Urothelium cell line (cell line): ENCODE data around the gene UTS2B.

Experiments
- DNase-seq: peaks from one replicate; pipeline ENCODE4 v3.0.0; 2011; ENCODE audit warnings: low spot score, mixed read lengths
- FAIRE-seq: peaks from 2 replicates; lab custom pipeline; 2011; peaks lifted over from hg19 to GRCh38; lab: Jason Lieb, UNC

The UTS2B gene, protein sequence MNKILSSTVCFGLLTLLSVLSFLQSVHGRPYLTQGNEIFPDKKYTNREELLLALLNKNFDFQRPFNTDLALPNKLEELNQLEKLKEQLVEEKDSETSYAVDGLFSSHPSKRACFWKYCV

GRCh38 chr3:191329654-191330529 lies at the start of gene UTS2B:
TSS of gene UTS2B (minus strand) at chr3:191330526. CDS start at chr3:191282189, 48,337 bp downstream.
- DNase-seq (peak; percentile 41), FAIRE-seq (no peak)

- DNase-seq (no peak), FAIRE-seq (no peak)
Measured at GRCh38 chr3:191380001-191380400, 49.7 kb upstream of the UTS2B start.

DNA sequence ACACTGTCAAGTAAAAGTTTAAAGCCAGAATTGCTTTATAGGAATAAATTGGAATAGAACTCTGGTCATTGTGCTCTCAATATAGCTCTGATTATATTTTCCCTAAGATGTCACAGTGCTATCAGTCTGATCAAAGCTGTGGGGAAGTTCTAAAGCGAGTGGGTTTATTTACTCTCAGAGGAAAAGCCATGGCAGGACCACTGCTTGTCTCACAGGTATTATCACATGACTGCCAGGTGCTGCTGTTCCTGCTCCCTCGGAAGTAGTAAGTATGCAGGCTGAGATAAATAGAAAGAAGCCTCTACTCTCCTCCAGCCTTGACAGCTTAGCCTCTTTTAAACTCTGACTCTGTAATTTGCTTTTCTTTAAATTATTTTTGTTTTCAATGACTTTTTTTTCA lies 49.1 kb upstream of the UTS2B start:
- no peak for DNase-seq
- FAIRE-seq = no peak

DNA sequence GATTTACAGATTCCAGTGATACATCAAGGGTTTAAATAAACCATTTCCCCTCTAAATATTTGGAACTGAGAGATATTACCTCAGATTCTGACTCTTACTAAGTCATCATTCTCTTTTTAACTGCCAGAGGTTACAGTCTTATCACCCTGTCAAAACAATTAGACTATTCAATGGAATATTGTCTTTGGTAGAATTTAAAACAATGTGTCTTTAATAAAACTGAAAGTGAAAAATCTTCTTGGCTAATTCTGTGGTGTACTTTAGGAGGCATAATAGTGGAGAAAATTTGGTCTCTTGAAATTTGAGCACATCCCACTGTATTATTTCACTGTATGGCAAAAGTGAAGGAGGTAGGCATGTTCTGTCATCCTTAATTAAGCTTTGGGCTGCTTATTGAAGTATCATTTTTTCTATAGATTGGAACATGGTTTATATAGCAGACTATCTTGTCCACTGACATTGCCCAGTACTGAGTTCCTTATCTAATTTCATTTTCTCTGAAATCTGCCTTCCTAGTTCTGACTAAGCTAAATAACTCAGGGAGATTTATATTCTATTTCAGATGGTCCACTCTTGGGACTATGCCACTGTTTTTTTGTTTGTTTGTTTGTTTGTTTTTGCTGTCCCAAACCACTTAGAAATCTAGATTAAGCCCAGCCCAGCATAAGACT lies 48.0 kb upstream of the UTS2B start:
- no peak for DNase-seq
- FAIRE-seq = no peak

DNA sequence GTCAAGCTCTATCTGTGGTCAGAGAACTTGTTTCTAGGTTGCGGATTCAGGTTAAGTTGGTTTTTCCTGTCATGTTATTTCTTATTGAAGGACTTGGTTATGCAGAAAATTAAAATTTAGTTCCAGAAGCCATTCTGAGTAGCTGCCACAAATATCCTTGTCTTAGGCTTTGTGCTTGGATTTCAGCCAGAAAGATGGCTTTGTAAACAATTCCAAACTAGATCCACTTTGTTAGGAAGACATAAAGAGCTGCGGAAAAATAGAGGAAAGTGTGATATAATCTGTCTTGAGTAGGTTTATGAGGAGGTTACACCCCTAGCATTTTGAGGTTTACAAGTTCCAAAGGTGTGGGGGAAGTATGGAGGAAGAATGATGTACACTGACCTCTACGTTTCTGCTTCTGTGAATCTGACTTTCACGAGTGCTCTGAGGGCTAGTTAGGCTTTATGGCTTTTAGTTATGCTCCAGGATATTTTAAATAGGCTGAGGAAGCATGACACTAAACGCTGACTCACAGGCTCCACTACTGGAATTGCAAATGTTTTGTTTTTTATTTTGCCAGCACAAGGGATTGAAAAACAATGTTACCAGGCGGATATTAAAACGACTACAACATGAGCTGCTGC lies 46.3 kb upstream of the UTS2B start:
- DNase-seq (no peak), FAIRE-seq (no peak)

- FAIRE-seq (no peak), DNase-seq (no peak)
Measured at GRCh38 chr3:191373327-191373726, 43.0 kb upstream of the UTS2B start.

- no peak for FAIRE-seq
- no peak for DNase-seq
Measured at GRCh38 chr3:191372122-191372521, 41.8 kb upstream of the UTS2B start.

DNA sequence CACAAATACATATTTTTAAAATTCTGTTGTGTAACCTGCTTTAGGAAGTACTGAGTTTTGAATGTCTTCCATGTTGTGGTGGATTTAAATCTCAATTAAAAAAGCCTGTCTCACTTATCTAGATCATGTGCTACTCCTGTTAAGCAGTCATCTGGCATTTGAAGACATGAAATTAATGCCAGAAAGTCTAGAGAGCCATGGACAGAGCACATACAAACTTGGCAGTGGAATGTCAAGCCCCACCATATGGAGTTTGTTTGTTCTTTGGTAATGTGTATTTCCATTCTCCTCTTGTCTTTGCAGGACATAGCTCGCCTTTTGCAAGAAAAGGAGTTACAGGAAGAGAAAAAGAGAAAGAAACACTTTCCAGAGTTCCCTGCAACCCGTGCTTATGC lies 39.3 kb upstream of the UTS2B start:
- no peak for FAIRE-seq
- no peak for DNase-seq

DNA sequence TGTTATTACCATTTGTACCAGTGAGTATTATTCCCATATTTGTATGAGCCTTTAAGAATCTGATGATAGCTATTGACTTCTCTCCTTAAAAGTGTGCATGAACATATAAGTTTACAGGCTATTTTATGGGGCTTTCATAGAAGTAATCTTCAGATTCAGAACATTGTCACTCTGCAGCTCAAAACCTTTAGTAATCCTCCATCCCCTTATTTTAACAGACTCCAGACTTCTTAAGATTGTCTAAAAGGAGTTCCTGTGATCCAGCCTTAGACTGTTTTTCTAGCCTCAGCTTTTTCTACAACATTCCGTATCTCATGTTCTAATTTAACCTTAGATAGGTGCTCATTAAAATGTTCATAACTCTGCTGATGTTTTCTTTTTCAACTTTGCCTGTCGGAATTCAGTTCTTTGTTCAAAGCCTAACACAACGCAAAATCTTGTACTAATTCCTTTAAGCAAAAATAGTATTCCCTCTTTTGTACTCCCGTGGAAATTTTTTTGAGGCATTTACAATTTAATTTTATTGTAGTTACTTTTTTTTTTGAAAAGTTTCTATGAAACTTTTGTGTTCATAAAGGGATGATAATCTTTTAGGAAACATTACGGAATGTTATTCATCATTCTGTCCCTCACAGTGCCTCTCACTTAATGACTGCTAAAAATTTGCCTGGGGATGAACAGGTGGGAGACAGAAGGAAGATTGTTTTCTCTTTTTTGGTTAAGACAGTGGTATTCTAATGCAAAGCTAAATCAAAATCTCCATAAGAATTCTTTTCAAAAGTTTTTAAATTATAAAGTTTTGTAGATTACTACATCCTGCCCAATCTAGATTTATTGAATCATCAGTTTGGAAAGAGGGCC lies 38.7 kb upstream of the UTS2B start:
- FAIRE-seq (no peak), DNase-seq (no peak)

- no peak for FAIRE-seq
Measured at GRCh38 chr3:191366675-191367074, 36.3 kb upstream of the UTS2B start.

GRCh38 chr3:191363221-191363620 lies 32.9 kb upstream of the UTS2B start:
- DNase-seq (no peak), FAIRE-seq (no peak)

More at GRCh38 chr3:191366675-191367074, 36.3 kb upstream of the UTS2B start:
- DNase-seq = no peak

GRCh38 chr3:191362524-191363090 lies 32.3 kb upstream of the UTS2B start:
- no peak for FAIRE-seq

GRCh38 chr3:191362037-191362436 lies 31.7 kb upstream of the UTS2B start:
- FAIRE-seq = no peak

More at GRCh38 chr3:191362524-191363090, 32.3 kb upstream of the UTS2B start:
- DNase-seq = no peak

GRCh38 chr3:191361456-191361855 lies 31.1 kb upstream of the UTS2B start:
- DNase-seq = no peak
- FAIRE-seq = no peak

More at GRCh38 chr3:191362037-191362436, 31.7 kb upstream of the UTS2B start:
- no peak for DNase-seq

DNA sequence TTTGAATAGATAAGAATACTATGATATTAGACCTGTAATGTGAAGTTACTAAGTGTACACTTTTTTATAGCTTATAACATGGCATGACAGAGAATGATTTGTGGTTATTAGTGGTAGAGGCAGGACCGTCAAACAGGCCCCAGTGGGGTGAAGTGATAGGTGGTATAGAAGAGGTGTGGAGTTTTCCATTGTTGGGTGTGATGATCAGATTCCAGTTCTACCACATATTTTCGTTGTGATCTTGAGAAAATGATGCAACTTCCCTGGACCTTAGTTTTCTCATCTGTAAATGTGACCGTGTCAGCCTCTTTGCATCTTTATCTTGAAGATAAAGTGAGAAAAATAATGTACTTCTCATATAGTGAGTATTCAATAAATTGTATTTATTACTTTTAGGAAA lies 30.3 kb upstream of the UTS2B start:
- no peak for DNase-seq
- no peak for FAIRE-seq

DNA sequence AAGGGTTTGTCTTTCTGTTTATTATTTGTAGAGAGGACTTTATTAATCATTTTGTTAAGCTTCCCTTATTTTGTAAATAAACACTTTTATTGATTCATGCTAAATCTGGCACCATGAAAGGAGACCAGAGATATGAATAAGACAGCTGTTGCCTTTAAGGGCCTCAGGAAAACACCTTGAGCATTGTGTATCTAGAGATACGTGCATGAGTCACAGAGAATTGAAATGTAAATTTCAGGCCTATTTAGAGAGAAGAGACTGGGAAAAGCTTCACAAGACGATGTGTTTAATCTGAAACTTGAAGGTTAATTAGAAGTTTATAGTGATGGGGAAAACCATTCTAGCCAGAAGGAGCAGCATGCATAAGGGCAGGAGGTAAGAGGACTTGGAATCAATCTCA lies 28.6 kb upstream of the UTS2B start:
- DNase-seq = no peak
- FAIRE-seq = no peak

DNA sequence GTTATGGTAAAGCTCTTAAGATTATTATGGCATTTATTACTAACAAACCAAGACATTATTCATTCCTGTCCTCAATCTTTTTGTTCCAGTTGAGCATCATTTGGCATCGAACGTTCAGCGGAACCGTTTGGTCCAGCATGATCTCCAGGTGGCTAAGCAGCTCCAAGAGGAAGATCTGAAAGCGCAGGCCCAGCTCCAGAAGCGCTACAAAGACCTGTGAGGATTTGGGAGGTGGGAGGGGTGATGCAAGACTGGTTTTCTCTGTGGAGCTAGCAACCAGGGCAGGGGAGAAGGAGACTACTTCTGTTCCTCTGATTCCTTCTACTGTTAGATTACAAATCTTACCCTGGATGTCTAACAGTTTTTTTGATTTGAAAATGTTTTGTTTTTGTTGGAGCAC lies 27.6 kb upstream of the UTS2B start:
- DNase-seq (no peak), FAIRE-seq (no peak)

DNA sequence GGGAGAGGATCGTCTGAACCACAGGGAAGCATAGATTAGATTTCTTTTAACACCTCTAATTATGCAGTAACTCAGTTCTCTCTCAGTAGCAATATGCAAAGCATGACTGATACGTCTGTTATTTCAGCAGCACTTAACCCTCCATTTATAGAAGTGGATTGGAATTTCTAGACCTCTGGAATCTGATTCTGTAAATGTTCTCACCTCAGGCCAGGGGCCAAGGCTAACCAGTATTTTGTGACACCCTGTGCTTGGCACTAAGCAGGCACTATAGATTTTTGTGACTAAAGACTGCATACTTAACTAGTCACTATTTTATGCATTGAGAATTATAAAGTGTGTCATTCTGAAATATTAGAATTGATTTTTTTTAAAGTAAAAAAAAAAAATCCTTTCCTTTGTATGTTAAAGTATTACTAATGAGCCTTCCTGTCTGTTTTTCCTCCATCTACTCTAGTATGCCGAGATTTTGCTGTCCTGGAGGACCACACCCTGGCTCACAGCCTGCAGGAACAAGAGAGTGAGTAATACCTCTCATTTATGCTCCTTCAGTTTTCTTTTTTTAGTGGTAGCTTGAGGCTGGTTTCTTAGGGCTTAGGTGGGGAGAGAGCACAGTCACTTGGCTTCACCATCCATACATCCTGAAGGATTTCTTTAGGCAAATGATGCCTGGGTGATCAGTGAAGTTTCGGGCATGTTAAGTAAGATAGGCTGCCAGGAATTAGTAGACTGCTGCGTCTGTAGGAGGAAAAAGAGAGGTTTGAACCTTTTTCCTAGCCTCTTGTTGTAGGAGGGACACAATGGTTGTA lies 26.5 kb upstream of the UTS2B start:
- FAIRE-seq (no peak), DNase-seq (no peak)

- no peak for DNase-seq
- no peak for FAIRE-seq
Measured at GRCh38 chr3:191355406-191355805, 25.1 kb upstream of the UTS2B start.
